NCI-H2227 treated with DMSO at 0.1 percent for 48 hours (cell line): ENCODE results near the gene SMAD2.
"Not testable (repeated sequence)": the region's sequence is repeated elsewhere in the genome, so short reads cannot be mapped to it uniquely, and the experiment has no call there.

ENCODE experiments used
- DNase-seq: peaks from one replicate; lab custom pipeline; 2025; lab: John Stamatoyannopoulos, UW

Gene SMAD2

GRCh38 chr18:47930199-47930930, at the start of gene SMAD2:
TSS of gene SMAD2 (minus strand) at chr18:47930659. CDS start at chr18:47896756, 33,903 bp downstream.
- DNase-seq: peak; percentile 64

GRCh38 chr18:47979611-47980200, 49.2 kb upstream of the SMAD2 start:
- DNase-seq: no peak

GRCh38 chr18:47978603-47979002, 48.1 kb upstream of the SMAD2 start:
- no peak for DNase-seq

GRCh38 chr18:47978141-47978540, 47.7 kb upstream of the SMAD2 start:
- no peak for DNase-seq

GRCh38 chr18:47975701-47976100, 45.2 kb upstream of the SMAD2 start:
- no peak for DNase-seq

GRCh38 chr18:47975105-47975504, 44.6 kb upstream of the SMAD2 start:
- DNase-seq: no peak

- DNase-seq: no peak
Observed at GRCh38 chr18:47970664-47971531, 40.4 kb upstream of the SMAD2 start.

- DNase-seq: no peak
Observed at GRCh38 chr18:47969816-47970215, 39.4 kb upstream of the SMAD2 start.

- no peak for DNase-seq
Observed at GRCh38 chr18:47968721-47969120, 38.3 kb upstream of the SMAD2 start.

GRCh38 chr18:47968006-47968676, 37.7 kb upstream of the SMAD2 start:
- no peak for DNase-seq

GRCh38 chr18:47964053-47964452, 33.6 kb upstream of the SMAD2 start:
- no peak for DNase-seq

- not testable (repeated sequence) for DNase-seq
Observed at GRCh38 chr18:47961003-47961402, 30.5 kb upstream of the SMAD2 start.

GRCh38 chr18:47953471-47953931, 23.0 kb upstream of the SMAD2 start:
- DNase-seq: no peak

GRCh38 chr18:47950511-47950910, 20.1 kb upstream of the SMAD2 start:
- DNase-seq: no peak

- peak; percentile 70 for DNase-seq
Observed at GRCh38 chr18:47949202-47949601, 18.7 kb upstream of the SMAD2 start.

GRCh38 chr18:47946889-47947288, 16.4 kb upstream of the SMAD2 start:
- no peak for DNase-seq

- DNase-seq: no peak
Observed at GRCh38 chr18:47944972-47945852, 14.8 kb upstream of the SMAD2 start.

- no peak for DNase-seq
Observed at GRCh38 chr18:47936952-47937351, 6.5 kb upstream of the SMAD2 start.

- no peak for DNase-seq
Observed at GRCh38 chr18:47935321-47936055, 5.0 kb upstream of the SMAD2 start.

GRCh38 chr18:47932603-47933002, 2.1 kb upstream of the SMAD2 start:
- no peak for DNase-seq
